Measurements from ENCODE around the gene CAMTA1.
"Not testable (repeated sequence)": the region's sequence is repeated elsewhere in the genome, so short reads cannot be mapped to it uniquely, and the experiment has no call there.

CAMTA1 gene

DNA sequence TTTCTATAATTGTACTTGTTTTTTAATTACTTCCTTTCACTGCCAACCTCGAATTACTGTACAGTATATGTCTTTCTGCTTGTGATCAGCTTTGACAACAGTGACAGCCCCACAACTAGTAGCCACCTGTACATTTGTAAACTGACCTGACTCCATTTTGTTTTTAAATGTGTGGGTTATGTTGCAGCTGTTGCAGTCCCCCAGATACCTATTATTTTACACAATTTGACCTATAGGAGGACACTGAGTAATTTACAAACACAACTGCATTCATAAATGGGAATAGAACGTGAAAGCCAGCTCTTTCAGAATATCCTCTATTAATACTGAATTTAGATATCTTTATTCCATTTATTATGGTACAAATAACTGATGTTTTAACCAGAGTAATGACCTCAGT, 983.3 kb downstream of the CAMTA1 start:
- no peak for DNase-seq (ENCODE audit: low read depth in 3 of 3)

DNA sequence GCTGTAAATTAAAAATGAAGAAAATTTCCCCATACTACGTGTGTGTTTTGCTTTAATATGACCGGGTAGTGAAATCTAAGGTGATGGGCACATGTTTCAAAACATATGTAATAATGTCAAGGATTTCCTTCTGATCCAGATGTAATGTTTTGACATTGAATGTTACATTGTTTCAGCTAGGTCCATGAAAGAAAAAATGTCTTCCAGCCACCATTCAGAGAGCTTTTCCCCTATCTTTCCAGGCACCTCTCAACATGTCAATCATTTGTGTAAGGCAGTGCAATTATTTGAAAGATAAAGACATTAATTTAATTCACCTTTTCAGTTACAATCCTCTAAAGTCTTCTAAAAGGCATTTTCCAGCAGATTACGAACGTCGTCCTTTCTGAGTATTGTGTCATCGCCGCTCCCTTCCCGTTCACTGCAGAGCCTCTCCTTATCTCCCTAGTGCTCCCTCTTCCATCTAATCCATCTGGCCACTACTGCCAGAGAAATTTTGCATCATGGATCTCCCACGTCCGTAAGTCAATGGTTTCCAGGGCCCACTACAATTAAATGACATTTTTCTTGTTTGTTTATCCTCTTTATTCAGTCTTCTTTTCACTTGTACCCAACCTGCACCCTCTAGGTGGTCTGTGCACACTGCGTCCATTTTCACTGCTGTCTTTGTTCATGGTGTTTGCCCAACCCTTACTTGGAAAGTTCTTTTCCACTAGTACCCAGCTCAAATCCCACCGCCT, 984.6 kb downstream of the CAMTA1 start:
- DNase-seq (ENCODE audit: low read depth in 3 of 3), result no peak

- DNase-seq (ENCODE audit: low read depth in 3 of 3), result no peak
These were observed 985.4 kb downstream of the CAMTA1 start for GRCh38 chr1:7770669-7770996.

- DNase-seq (ENCODE audit: low read depth in 3 of 3), result peak; percentile 75 to 85 (median 78)
These were observed 986.0 kb downstream of the CAMTA1 start, which contains the start of gene VAMP3 for GRCh38 chr1:7770997-7771822. TSS of gene VAMP3 (plus strand) at chr1:7771296. CDS start at chr1:7771384, 88 bp downstream.

GRCh38 chr1:7771823-7772299, 986.6 kb downstream of the CAMTA1 start:
- DNase-seq (ENCODE audit: low read depth in 3 of 3), result no peak

DNA sequence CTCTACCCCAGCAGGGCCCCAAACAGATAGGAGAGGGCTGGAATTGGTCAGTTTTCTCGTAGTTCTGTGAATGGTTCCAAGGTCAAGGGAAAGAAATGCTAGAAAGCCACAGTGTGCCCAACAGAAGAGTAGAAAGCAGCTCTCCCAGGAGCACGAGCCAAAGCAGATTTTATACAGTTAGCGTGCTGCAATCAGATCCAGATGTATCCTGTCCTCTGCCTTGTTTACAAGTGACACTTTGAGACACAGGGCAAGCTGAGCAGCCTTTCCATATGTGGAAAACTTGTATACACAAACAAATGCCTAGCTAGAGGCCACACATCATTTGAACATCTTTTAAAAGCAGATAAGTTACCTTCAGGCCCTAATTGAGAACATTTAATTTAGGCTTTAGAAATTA, 992.3 kb downstream of the CAMTA1 start:
- DNase-seq (ENCODE audit: low read depth in 3 of 3), result no peak

DNA sequence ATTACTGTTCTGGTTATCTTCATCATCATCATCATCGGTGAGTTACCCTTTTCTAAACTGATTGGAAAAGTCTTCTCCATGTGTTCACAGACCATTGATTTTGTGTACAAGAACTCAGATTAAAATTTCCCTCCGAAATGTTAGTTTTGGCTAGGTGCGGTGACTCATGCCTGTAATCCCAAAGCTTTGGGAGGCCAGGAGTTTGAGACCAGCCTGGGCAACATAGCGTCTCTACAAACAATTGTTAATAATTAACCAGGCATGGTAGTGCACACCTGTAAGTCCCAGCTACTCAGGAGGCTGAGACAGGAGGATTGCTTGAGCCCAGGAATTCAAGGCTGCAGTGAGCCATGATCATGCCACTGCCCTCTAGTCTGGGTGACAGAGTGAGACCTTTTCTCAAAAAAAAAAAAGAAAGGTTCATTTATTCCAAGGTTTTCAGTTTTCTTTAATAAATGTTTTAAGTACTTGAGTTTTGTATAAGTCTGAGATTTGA, 992.9 kb downstream of the CAMTA1 start:
- DNase-seq (ENCODE audit: low read depth in 3 of 3), result no peak

DNA sequence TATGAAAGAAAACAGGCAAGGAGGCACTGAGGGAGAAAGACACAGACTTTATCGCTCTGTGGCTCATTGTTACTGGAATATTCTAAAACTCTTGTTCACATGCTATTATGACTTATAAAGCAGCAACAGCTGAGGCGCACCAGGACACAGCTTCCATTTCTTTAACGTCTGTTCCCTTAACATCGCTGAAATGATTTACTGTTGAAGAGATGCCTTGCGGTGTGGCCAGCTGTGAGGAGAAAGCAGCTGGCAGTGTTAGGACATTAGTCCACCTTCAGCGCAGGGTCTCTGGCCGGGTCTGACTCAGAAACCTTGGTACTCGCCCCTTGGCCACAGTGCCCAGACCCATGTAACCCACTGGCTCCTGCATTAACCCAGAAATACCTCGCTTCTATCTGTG, 995.7 kb downstream of the CAMTA1 start:
- DNase-seq (ENCODE audit: low read depth in 3 of 3), result no peak

GRCh38 chr1:7781501-7781900, 996.2 kb downstream of the CAMTA1 start:
- DNase-seq (ENCODE audit: low read depth in 3 of 3), result no peak

GRCh38 chr1:7781923-7782495, 996.8 kb downstream of the CAMTA1 start:
- DNase-seq (ENCODE audit: low read depth in 3 of 3), result no peak

GRCh38 chr1:7783178-7783711, 998.0 kb downstream of the CAMTA1 start:
- DNase-seq (ENCODE audit: low read depth in 3 of 3), result peak in 1 of 3 experiments; percentile 30

DNA sequence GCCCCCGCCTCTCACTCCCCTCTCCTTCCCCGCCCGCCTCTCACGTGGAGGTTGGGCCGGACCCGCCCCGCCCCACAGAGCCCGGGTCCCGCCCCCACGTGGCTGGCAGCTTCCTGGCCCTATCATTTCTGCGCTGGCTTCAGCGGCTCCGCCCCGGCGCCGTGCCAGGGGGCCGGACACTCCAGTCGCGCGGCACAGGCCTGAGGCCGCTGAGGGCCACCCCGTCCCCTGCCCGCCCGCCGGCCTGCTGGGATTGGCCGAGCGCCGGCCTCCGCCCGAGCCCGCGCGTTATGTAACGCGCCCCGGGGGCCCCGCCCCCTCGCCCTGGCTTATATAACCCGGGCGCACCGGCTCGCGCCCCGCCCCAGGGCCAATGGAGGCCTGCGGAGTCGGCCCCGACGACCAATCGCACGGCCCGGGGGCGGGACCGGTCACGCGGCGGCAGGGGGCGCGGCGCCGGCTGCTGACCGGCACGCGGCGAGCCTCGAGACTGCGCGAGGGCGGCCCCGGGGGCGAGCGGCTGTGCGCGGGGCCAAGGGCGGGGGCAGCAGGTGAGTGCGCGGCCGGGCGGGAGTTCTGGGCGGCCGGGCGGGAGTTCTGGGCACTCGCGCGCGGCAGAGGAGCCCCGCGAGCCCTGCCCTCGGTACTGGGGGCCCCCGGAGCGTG, 998.7 kb downstream of the CAMTA1 start, which contains the start of gene PER3:
Gene PER3 (plus strand): TSS at position 466 of the 666 bp plus-strand sequence. CDS start 587 bp downstream, outside the sequence.
- DNase-seq (ENCODE audit: low read depth in 3 of 3), result peak; percentile 76 to 86 (median 79)

DNA sequence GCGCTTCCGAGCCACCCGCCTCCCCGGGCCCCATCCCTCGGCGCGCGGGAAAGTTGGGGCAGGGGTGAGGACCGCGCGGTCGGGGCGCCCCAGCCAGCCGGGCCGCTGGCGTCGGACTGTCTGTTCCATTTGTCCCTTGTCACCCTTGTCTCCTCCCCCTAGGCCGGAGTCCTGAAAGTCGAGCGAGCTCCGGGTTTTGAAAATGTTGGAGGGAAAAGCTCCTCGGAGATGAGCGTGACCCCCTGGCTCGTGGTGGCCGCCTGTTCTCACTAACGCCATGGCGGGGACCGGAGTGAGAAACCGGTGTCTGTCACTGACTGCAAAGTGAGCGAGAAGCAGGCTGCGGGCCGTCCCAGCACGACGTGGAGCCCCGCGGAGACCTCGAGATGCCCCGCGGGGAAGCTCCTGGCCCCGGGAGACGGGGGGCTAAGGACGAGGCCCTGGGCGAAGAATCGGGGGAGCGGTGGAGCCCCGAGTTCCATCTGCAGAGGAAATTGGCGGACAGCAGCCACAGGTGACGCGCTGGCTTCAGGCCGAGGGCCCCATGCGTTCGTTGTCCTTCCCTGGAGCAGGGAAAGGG, 999.3 kb downstream of the CAMTA1 start:
- DNase-seq (ENCODE audit: low read depth in 3 of 3), result no peak

- DNase-seq (ENCODE audit: low read depth in 3 of 3), result no peak
These were observed 999.9 kb downstream of the CAMTA1 start for GRCh38 chr1:7785108-7785507.

DNA sequence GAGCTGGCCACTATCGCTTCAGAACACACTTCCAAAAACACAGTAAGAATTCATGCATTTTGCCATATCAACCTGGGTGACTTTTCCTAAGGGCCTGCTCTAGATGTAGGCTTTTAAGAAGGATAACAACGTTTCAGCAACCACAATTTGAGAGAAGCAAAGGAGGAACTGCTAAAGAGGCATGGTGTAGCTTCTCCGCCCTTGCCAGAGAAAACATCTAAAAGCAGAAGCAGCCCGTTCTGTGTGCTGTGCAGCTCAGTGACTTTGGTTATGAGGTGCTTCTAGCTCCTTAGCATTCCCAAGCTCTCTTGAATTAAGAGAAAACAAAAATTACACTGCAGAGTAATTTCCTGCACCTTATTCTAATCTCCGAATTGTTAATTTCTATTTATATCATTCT, 1001.5 kb downstream of the CAMTA1 start:
- no peak for DNase-seq (ENCODE audit: low read depth in 3 of 3)

- DNase-seq (ENCODE audit: low read depth in 3 of 3), result no peak
These were observed 1004.6 kb downstream of the CAMTA1 start for GRCh38 chr1:7789828-7790227.

DNA sequence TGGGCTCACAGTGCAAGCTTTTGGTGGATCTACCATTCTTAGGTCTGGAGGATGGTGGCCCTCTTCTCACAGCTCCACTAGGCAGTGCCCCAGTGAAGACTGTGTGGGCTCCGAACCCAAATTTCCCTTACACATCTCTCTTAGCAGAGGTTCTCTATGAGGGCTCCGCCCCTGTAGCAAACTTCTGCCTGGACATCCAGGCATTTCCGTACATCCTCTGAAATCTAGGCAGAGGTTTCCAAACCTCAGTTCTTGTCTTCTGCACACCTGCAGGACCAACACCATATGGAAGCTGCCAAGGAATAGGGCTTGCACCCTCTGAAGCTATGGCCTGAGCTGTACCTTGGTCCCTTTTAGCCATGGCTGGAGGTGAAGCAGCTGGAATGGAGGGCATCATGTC, 1005.8 kb downstream of the CAMTA1 start:
- not testable (repeated sequence) for DNase-seq (ENCODE audit: low read depth in 3 of 3)

DNA sequence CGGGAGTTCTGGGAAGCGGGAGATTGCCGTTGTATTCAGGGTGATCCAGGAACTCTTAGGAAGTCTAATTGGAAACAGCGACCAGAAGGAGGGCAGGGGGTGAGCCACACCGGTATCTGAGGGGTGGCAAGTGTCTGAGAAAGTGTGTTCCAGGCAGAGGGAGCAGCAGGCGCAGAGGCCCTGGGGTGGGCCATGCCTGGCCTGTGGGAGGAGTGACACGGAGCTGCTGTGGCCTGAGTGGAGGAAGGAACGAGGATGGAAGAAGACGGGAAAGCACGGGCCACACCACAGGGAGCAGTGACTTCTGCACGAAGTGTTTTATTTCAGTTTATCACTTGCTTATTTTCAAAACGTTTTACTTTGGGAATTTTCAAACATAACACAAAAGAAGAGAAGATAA, 1010.2 kb downstream of the CAMTA1 start:
- DNase-seq (ENCODE audit: low read depth in 3 of 3), result no peak

DNA sequence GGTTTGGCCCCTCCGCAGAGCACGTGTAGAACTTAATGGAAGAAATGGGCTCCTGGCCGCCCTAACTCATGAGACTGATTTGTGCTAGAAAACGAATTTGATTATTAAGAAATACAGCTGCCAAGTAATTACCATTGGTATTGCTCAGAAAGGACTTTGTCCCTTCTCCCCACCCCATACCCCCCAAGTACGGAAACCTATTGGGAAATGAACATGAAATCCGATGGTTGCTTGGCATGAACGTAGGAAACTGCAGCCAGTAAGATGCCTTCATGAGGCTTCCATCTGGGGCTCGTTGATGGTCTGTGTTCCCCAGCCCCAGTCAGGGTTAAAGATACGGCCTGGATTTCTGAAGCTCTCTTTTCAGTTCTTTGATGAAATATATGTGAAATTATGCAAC, 1020.2 kb downstream of the CAMTA1 start:
- no peak for DNase-seq (ENCODE audit: low read depth in 3 of 3)

GRCh38 chr1:7808253-7808844, 1023.1 kb downstream of the CAMTA1 start:
- no peak for DNase-seq (ENCODE audit: low read depth in 3 of 3)

DNA sequence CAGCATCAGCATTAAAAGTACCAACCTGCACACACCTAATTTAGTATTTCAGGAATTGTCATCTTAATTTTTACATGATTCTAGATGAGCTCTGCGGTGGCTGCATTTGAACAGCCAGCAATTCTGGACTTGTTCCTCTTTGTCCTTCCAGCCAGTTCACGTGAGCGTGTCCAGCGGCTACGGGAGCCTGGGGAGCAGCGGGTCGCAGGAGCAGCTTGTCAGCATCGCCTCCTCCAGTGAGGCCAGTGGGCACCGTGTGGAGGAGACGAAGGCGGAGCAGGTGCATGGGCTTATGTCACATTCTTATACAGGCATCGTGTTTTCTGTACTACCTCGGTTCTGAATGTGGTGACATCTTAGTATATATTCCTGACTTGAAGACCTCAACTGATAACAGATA, 1024.5 kb downstream of the CAMTA1 start:
- DNase-seq (ENCODE audit: low read depth in 3 of 3), result no peak

All from stimulated activated CD4-positive, alpha-beta T cell treated with anti-CD3 and anti-CD28 coated beads, TNF-alpha, amount 100 ng/mL, for 24 hours (primary cell).